Esophagus muscularis mucosa (tissue), 4 donors: ENCODE measurements around the gene BTBD7.

Experiments used
- CTCF ChIP-seq, 3 experiments: fragments of 200-600 bp in 2 of 3; fragments of 450-650 bp in 1 of 3; sonication (generic) in 2 of 3; IDR thresholded peaks; one replicate each; pipeline ENCODE4 v1.5.1; 2017 to 2019; ENCODE audit warnings: antibody characterized with exemption in 3 of 3, mild to moderate bottlenecking in 2 of 3, moderate library complexity in 1 of 3
- EP300 ChIP-seq: sonication (generic); formaldehyde crosslinking; IDR thresholded peaks from one replicate; pipeline ENCODE4 v1.6.1; 2017; ENCODE audit warnings: antibody characterized with exemption
- POLR2A ChIP-seq: fragments of 450-650 bp; IDR thresholded peaks from one replicate; pipeline ENCODE4 v1.6.1; 2017; ENCODE audit warnings: antibody characterized with exemption, moderate library complexity, mild to moderate bottlenecking, low read depth

DNA sequence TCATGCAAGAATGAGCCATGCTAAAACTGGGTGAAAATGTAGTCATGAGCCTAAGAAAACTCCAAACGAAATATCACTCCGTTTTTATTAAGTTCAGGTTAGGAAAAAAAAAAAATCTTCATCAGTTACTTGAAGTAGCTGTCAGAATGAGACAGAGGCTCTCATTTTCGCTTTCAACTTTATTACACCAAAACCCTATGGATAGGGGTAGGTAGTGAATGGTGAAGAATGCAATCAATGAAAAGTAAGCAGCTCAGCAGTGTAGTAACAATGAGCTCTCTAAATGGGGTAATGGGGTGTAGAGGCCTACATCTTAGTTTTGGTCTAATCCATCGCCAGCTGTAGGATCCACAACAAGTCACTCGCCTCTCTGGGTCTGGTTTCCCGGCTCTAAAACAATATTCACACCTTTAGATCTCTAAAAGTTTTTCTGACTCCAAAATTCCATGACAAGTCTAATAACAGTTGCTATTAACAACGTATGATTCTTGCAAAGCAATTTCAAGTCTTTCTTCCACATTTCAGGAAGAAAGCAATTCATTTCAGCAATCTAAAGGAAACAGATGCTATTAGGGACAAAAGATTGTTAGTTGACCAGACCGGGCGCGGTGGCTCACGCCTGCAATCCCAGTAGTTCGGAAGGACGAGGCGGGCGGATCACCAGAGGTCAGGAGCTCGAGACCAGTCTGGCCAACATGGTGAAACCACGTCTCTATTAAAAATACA lies 1.7 kb downstream of the BTBD7 start:
- TF ChIP-seq CTCF (IDR thresholded peaks at IDR 0.05) (no peak), EP300 (no peak), POLR2A (no peak)
